Duodenal mucosa (tissue), 2 donors: Measurements from ENCODE around the gene ATP6V0D1.

Experiments
- H3K27ac ChIP-seq: one replicate; pipeline ENCODE4 v1.7.0; 2013; ENCODE audit warnings: low read depth, low read length
- H3K27me3 ChIP-seq, 2 donors: one replicate each; pipeline ENCODE4 v1.7.0; 2013; ENCODE audit warnings: low read length in 2 of 2, control low read depth in 1 of 2; ENCODE audit not compliant: insufficient read depth in 2 of 2, control insufficient read depth in 1 of 2
- H3K36me3 ChIP-seq, 2 donors: one replicate each; pipeline ENCODE4 v1.7.0; 2013; ENCODE audit warnings: low read length in 2 of 2, control low read depth in 1 of 2; ENCODE audit not compliant: insufficient read depth in 2 of 2, control insufficient read depth in 1 of 2
- H3K4me1 ChIP-seq, 2 donors: one replicate each; pipeline ENCODE4 v1.7.0; 2013; ENCODE audit warnings: low read length in 2 of 2, control low read depth in 1 of 2; ENCODE audit not compliant: insufficient read depth in 2 of 2, control insufficient read depth in 1 of 2
- H3K4me3 ChIP-seq, 2 donors: one replicate each; pipeline ENCODE4 v1.7.0; 2013; ENCODE audit warnings: low read length in 2 of 2, low read depth in 1 of 2
- H3K9ac ChIP-seq, 2 donors: one replicate each; pipeline ENCODE4 v1.7.0; 2013; ENCODE audit warnings: low read length in 2 of 2, low read depth in 1 of 2
- H3K9me3 ChIP-seq, 2 donors: one replicate each; pipeline ENCODE4 v1.7.0; 2013; ENCODE audit warnings: low read length in 2 of 2, control low read depth in 1 of 2; ENCODE audit not compliant: control insufficient read depth in 1 of 2

Gene ATP6V0D1

GRCh38 chr16:67395105-67395457, 85.9 kb downstream of the ATP6V0D1 start:
- H3K27me3 ChIP-seq, result peaks cover 0 to 3% of the 10 kb centered on the region in 2 donors
- no peaks in the 10 kb centered on the region for H3K36me3 ChIP-seq
- no peaks in the 10 kb centered on the region for H3K9me3 ChIP-seq
- peaks cover 32 to 64% of the 10 kb centered on the region in 2 donors for H3K4me1 ChIP-seq
- H3K9ac ChIP-seq, result peak overlapping the region in 1 of 2 donors; percentile 21
- H3K4me3 ChIP-seq, result no peak overlapping the region
- H3K27ac ChIP-seq, result no peak overlapping the region

- peaks cover 0 to 3% of the 10 kb centered on the region in 2 donors for H3K27me3 ChIP-seq
- H3K36me3 ChIP-seq, result no peaks in the 10 kb centered on the region
- H3K9me3 ChIP-seq, result no peaks in the 10 kb centered on the region
- peak overlapping the region in 1 of 2 donors; percentile 65 for H3K4me3 ChIP-seq
- H3K9ac ChIP-seq, result peak overlapping the region; percentile 25 to 49
- H3K27ac ChIP-seq, result no peak overlapping the region
- H3K4me1 ChIP-seq, result peaks cover 29 to 65% of the 10 kb centered on the region in 2 donors
Observed at GRCh38 chr16:67394155-67395104, 86.5 kb downstream of the ATP6V0D1 start.

- Histone ChIP-seq H3K4me1 (peaks cover 25 to 61% of the 10 kb centered on the region in 2 donors), H3K9me3 (no peaks in the 10 kb centered on the region), H3K27me3 (peaks cover 0 to 3% of the 10 kb centered on the region in 2 donors), H3K27ac (peak overlapping the region; percentile 25), H3K36me3 (no peaks in the 10 kb centered on the region), H3K4me3 (peak overlapping the region; percentile 42 to 65), H3K9ac (peak overlapping the region; percentile 25 to 49)
Observed at GRCh38 chr16:67393788-67394154, 87.2 kb downstream of the ATP6V0D1 start.

DNA sequence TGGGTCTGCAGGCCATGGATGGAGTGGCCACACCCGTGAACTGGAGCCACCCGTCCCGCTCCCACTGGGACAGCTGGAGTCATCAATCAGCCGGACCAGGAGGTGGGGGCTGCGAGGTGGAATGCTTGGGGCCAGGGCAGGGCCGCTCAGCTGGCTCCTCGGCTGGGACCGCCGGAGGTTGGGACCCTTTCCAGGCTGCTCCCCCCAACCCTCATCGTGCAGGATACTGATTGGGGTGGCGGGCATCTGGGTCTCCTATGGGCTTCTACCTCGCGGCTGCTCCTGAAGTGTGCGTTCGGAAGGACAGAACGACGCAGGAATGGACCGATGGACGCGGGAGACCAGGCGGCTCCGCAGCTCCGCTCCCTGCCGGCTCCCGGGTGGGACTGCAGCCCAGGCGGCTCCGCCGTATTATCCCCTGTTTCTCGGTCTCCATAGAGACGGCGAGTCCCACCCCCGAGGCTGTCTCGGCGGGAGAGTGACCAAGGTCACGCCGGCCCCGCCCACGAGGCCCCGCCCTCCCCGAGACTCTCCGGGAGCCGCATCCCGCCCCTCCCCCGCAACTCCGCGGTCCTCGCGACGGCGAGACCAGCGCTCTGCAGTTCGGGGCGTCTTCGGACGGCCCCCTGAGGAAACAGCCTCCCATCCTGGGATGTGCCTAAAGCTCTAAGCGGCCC, 87.7 kb downstream of the ATP6V0D1 start, which contains the start of gene TPPP3:
Gene TPPP3, minus strand, starts transcription at position 388 of the 677 bp plus-strand sequence. CDS start 2,387 bp downstream, outside the sequence.
- peak within 1 kb of the TSS; percentile 52 to 65 for H3K4me3 ChIP-seq
- H3K4me1 ChIP-seq, result peaks cover 25 to 61% of the 10 kb centered on the region in 2 donors
- H3K9me3 ChIP-seq, result no peaks in the 10 kb centered on the region
- H3K27ac ChIP-seq, result peak within 1 kb of the TSS; percentile 50
- peak within 1 kb of the TSS; percentile 49 to 60 for H3K9ac ChIP-seq
- H3K36me3 ChIP-seq, result no peaks in the 10 kb centered on the region
- peaks cover 0 to 3% of the 10 kb centered on the region in 2 donors for H3K27me3 ChIP-seq

GRCh38 chr16:67392301-67393059, 88.5 kb downstream of the ATP6V0D1 start:
- H3K4me3 ChIP-seq, result peak overlapping the region; percentile 52 to 65
- peak overlapping the region; percentile 50 for H3K27ac ChIP-seq
- peaks cover 25 to 61% of the 10 kb centered on the region in 2 donors for H3K4me1 ChIP-seq
- H3K27me3 ChIP-seq, result peaks cover 0 to 3% of the 10 kb centered on the region in 2 donors
- no peaks in the 10 kb centered on the region for H3K9me3 ChIP-seq
- H3K9ac ChIP-seq, result peak overlapping the region; percentile 49 to 60
- no peaks in the 10 kb centered on the region for H3K36me3 ChIP-seq

- peaks cover 0 to 3% of the 10 kb centered on the region in 2 donors for H3K27me3 ChIP-seq
- peak overlapping the region in 1 of 2 donors; percentile 52 for H3K4me3 ChIP-seq
- H3K9me3 ChIP-seq, result no peaks in the 10 kb centered on the region
- no peak overlapping the region for H3K9ac ChIP-seq
- peaks cover 21 to 56% of the 10 kb centered on the region in 2 donors for H3K4me1 ChIP-seq
- H3K27ac ChIP-seq, result no peak overlapping the region
- no peaks in the 10 kb centered on the region for H3K36me3 ChIP-seq
Observed at GRCh38 chr16:67391424-67392300, 89.3 kb downstream of the ATP6V0D1 start.

- peaks cover 0 to 3% of the 10 kb centered on the region in 2 donors for H3K27me3 ChIP-seq
- H3K4me1 ChIP-seq, result peaks cover 17 to 50% of the 10 kb centered on the region in 2 donors
- H3K9me3 ChIP-seq, result no peaks in the 10 kb centered on the region
- no peaks in the 10 kb centered on the region for H3K36me3 ChIP-seq
- no peak overlapping the region for H3K4me3 ChIP-seq
- no peak overlapping the region for H3K27ac ChIP-seq
- no peak overlapping the region for H3K9ac ChIP-seq
Observed at GRCh38 chr16:67390816-67391423, 90.0 kb downstream of the ATP6V0D1 start.

DNA sequence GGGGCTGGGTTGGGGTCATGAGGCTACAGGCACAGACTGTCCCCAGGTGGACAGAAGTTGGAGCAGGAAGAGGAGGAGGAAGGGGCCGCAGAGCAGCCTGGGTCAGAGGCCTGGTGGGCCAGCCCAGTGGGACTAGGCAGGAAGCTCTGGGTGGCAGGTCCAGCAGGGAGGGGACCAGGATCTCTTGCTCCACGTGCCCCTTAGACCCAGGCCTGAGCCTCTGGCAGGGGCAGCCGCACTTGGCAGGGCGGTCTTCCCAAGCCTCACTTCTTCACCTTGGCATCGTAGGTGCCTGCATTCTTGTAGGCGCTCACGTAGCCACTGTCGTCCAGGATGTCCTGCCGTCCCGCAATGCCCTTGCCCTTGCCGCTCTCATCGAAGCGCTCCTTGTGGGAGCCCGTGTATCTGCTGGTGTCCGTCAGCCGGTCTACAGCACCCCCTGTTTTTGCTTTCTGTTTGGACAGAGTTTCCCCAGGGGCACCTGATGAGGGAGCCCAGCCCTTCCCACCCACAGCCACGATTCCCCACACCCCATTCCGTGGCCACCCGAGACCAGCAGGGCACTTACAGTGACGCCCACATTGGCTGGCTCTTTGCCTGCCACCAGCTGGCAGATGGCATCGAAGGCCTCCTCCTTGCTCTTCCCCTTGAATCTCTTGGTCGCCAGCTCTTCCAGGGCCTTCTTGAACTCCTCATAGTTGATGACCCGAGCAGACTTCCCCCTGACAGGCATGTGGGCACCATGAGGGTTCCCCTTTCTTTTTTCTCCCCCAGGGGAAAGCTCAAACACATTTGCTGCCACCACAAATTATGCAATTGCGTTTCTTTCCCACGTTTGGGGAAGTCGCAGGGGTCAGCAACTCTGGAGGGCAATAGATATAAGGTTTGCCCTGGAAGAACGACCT, 90.8 kb downstream of the ATP6V0D1 start:
- Histone ChIP-seq H3K4me3 (no peak overlapping the region), H3K9me3 (no peaks in the 10 kb centered on the region), H3K4me1 (peaks cover 9 to 42% of the 10 kb centered on the region in 2 donors), H3K27me3 (peaks cover 0 to 3% of the 10 kb centered on the region in 2 donors), H3K27ac (no peak overlapping the region), H3K36me3 (no peaks in the 10 kb centered on the region), H3K9ac (no peak overlapping the region)
